MM.1S (cell line): Measurements from ENCODE around the gene CXCL8.

Source experiments
- CTCF ChIP-seq: fragments of 300-600 bp; sonication (generic); IDR thresholded peaks from 2 replicates; pipeline ENCODE4 v1.5.1; 2016; ENCODE audit warnings: antibody characterized with exemption, low read length, mixed read lengths
- EZH2 ChIP-seq: fragments of 300-600 bp; sonication (generic); optimal IDR thresholded peaks from 2 replicates; pipeline ENCODE3; 2017; ENCODE audit warnings: low read depth, mild to moderate bottlenecking, antibody characterized with exemption, low read length, mixed read lengths

- no peak for TF ChIP-seq CTCF
- TF ChIP-seq EZH2: no peak
These were observed 30.5 kb downstream of the CXCL8 start for GRCh38 chr4:73770917-73771316.
